GM18520 (cell line): ENCODE results near the gene EPHB1.
"Not testable (repeated sequence)": the region's sequence is repeated elsewhere in the genome, so short reads cannot be mapped to it uniquely, and the experiment has no call there.

Experiments used
- ATAC-seq: cut with Tn5 transposase; IDR thresholded peaks from one replicate; pipeline ENCODE4 v1.9.1; 2021; ENCODE audit not compliant: unreplicated experiment

Gene EPHB1

GRCh38 chr3:135034291-135034768 is 239.3 kb downstream of the EPHB1 start:
- no peak for ATAC-seq

- no peak for ATAC-seq
Observed at GRCh38 chr3:135034891-135035440, 239.9 kb downstream of the EPHB1 start.

GRCh38 chr3:135038186-135038585 is 243.1 kb downstream of the EPHB1 start:
- ATAC-seq = no peak

GRCh38 chr3:135039536-135039935 is 244.5 kb downstream of the EPHB1 start:
- not testable (repeated sequence) for ATAC-seq

GRCh38 chr3:135040321-135041240 is 245.5 kb downstream of the EPHB1 start:
- no peak for ATAC-seq

GRCh38 chr3:135041601-135042000 is 246.5 kb downstream of the EPHB1 start:
- no peak for ATAC-seq

GRCh38 chr3:135047061-135047460 is 252.0 kb downstream of the EPHB1 start:
- ATAC-seq = no peak

GRCh38 chr3:135050536-135050935 is 255.5 kb downstream of the EPHB1 start:
- no peak for ATAC-seq

GRCh38 chr3:135051409-135051973 is 256.4 kb downstream of the EPHB1 start:
- no peak for ATAC-seq

GRCh38 chr3:135055449-135055848 is 260.4 kb downstream of the EPHB1 start:
- no peak for ATAC-seq

GRCh38 chr3:135056084-135056730 is 261.1 kb downstream of the EPHB1 start:
- no peak for ATAC-seq

- no peak for ATAC-seq
Observed at GRCh38 chr3:135056733-135057310, 261.8 kb downstream of the EPHB1 start.

GRCh38 chr3:135057996-135058395 is 262.9 kb downstream of the EPHB1 start:
- ATAC-seq = no peak

- ATAC-seq = no peak
Observed at GRCh38 chr3:135059580-135059979, 264.5 kb downstream of the EPHB1 start.

- ATAC-seq = not testable (repeated sequence)
Observed at GRCh38 chr3:135066844-135067727, 272.0 kb downstream of the EPHB1 start.

- ATAC-seq = no peak
Observed at GRCh38 chr3:135068011-135068410, 273.0 kb downstream of the EPHB1 start.

GRCh38 chr3:135069406-135069805 is 274.3 kb downstream of the EPHB1 start:
- ATAC-seq = no peak

- ATAC-seq = no peak
Observed at GRCh38 chr3:135071483-135071882, 276.4 kb downstream of the EPHB1 start.

GRCh38 chr3:135072431-135072830 is 277.4 kb downstream of the EPHB1 start:
- ATAC-seq = no peak

GRCh38 chr3:135075157-135075556 is 280.1 kb downstream of the EPHB1 start:
- ATAC-seq = no peak
